ENCODE measurements around the gene STUM.

Gene STUM

DNA sequence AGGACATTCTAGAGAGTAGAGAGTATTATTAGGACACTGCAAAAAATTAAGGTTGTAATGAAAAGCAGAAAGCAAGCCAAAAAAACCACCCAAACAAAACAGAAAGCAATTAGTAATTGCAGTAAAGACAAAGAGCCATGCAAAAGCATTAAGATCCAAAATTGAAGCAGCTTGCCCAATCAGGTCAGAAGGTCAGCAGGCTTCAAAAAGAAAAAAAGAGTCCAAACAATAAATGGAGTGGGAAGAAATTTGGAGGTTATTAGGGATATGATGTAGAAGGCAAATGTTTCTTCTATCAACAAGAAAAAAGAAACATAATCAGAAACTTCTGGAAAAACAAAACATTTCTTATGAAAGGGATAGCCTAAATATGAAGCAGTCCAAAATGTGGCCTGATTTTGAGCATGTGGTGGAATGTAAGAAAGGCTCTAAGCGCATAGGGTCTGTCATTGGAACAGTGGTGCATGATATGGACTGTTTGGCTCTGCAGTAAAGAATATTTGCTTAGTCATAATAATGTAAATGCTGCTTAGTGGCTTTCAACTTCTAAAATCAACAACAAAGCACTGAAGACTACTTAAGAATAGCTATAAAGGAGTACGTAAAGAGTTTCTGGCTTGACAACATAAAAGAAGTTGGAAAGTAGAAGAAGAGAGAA lies 4.8 kb downstream of the STUM start:
- intact Hi-C loops (cut with DNase I) = no loop called here
- no peak for DNase-seq

- intact Hi-C loops (cut with DNase I) = no loop called here
- DNase-seq = no peak
These were observed 5.3 kb downstream of the STUM start for GRCh38 chr1:226553924-226554282.

DNA sequence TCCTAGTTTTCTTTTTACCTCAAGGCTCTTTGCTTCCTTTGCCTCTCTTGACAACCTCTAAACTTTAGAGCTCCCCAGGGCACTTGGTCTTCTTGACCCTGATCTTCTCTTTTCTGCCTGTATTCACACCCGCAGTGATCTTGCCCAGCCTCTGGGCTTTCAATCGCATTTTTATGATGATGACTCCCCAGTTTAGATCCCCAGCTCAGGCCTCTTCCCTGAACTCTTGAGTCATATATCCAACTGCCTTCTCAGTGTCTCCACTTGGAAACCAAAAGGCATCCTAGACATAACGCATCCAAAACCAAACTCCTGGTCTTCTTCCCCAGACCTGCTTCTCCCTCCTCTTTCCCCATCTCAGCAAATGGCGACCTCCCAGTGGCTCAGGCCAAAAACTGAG lies 6.5 kb downstream of the STUM start:
- intact Hi-C loops (cut with DNase I) = no loop called here
- peak in 1 of 42 donors; percentile 19 for DNase-seq

DNA sequence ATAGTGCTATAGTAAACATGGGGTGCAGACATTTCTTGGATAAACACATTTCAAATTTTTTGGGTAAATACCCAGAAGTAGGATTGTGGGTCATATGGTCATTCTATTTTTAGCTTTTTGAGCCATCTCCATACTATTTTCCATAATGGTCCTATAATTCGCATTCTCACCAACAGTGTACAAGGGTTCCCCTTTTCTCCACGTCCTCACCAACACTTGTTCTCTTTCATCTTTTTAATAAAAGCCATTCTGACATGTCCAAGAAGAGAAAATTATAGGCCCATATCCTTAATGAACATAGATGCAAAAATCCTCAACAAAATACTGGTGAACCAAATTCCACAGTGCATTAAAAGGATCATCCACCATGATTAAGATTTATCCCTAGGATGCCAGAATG lies 8.9 kb downstream of the STUM start:
- DNase-seq = no peak
- intact Hi-C loops (cut with DNase I) = no loop called here

GRCh38 chr1:226558036-226558650 lies 9.6 kb downstream of the STUM start:
- peak in 1 of 42 donors; percentile 22 for DNase-seq
- intact Hi-C loops (cut with DNase I) = no loop called here

GRCh38 chr1:226560243-226560642 lies 11.7 kb downstream of the STUM start:
- intact Hi-C loops (cut with DNase I) = no loop called here
- DNase-seq = peak in 3 of 42 donors; percentile 17 to 32 (median 24)

DNA sequence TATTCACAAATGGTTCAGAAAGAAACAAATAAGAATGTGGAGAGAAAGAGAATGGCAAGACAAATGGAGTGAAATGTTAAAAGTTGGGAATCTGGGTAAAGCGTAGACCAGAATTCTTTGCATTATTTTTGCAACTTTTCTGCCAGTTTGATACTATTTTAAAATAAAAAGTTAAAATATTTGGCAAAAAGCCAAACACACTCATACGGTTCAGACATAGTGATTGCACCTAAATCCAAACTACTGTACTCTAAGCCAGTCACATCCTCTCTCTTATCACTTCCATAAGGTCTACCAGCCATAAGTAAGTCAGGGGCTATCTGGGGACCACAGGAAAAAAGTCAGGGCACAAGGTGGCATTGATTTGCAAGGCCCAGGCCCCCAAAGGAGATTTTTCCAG lies 14.4 kb downstream of the STUM start:
- intact Hi-C loops (cut with DNase I) = no loop called here
- DNase-seq = no peak

DNA sequence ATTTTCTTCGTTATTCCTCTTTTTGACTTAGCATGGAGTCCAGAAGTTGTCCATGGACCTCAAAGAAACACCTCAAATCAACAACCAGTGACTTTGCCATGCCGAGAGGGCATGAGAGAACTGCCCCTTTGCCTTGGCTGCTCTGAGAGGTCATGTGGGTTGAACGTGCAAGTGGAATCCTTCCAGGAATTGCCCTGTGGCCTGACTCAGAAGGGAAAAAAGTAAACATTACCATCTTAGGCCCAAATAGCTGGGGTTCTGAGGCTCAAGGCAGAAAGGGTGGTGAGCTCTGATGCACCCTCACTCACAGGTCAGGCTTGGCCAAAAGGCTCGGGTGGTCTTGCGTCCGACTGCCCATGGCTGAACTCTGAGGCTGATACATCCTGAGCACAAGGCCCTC lies 15.1 kb downstream of the STUM start:
- intact Hi-C loops (cut with DNase I) = no loop called here
- DNase-seq = peak in 1 of 42 donors; percentile 6

DNA sequence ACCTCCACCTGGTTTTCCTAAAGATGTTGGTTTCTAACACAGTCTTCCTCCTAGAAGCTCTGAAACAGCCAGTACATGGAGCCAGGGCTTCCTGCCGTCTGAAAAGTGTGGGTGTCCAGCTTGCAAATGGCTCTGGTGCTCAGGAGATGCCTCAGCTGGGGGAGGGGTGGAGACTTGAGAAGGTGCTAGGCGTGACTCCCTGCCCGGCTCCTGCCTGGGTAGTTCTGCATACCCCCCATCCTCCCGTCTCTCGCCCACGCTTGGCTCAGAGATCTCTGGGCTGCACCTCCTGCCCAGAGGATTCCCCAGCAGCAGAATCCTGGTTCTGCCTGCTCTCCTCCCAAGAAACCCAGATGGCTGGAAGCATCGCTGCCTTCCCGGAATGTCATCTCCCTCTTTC lies 16.9 kb downstream of the STUM start:
- intact Hi-C loops (cut with DNase I) = loop anchor here (5.0 kb wide), 1 partner anchor 37 kb away; no protein-coding TSS in a partner anchor
- peak in 11 of 42 donors; percentile 16 to 58 (median 41) for DNase-seq

- intact Hi-C loops (cut with DNase I) = loop anchor here (5.0 kb wide), 1 partner anchor 36 kb away; no protein-coding TSS in a partner anchor
- peak in 1 of 42 donors; percentile 52 for DNase-seq
These were observed 17.7 kb downstream of the STUM start for GRCh38 chr1:226566234-226566633.

GRCh38 chr1:226566760-226567159 lies 18.2 kb downstream of the STUM start:
- DNase-seq = no peak
- intact Hi-C loops (cut with DNase I) = loop anchor here (5.0 kb wide), 1 partner anchor 36 kb away; no protein-coding TSS in a partner anchor

DNA sequence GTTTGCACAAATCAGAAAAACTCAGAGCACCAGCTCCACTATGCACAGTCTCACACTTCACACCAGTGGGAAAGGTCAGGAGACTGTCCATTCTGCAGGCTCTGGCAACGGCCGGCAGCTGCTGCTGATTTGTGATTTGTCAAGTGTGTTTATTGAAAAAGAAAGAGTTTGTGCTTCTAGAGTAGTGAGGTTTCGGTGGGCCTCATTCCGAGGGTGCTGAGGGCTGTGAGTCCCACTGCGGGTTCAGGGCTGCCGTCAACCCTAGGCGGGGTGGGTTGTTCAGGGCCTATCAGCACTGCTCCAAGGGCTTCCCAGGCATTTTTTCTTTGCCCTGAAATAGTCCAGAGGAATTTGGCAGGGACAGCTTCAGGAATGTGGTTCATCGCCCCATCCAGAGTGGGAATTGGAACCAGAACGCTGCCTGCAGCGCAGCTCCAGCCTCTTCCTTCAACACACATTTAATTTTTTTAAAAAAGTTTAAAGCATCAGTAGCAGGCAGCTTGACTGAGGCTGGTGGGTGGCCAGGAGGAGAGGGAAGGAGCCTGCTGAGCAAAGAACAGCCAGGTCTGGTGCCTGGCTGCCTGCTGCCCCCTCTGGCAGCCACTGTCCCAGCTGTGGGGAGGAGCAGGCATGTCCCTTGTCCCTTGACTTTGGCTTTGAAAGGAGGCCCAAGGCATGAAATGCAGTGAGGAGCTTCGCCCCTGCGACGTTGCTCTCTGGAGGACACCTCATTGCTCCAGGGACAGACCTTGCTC lies 19.7 kb downstream of the STUM start:
- DNase-seq = peak in 27 of 42 donors; percentile 20 to 81 (median 55)
- intact Hi-C loops (cut with DNase I) = loop anchor here (5.0 kb wide), 1 partner anchor 34 kb away; no protein-coding TSS in a partner anchor

GRCh38 chr1:226568975-226569741 lies 20.6 kb downstream of the STUM start:
- intact Hi-C loops (cut with DNase I) = loop anchor here (5.0 kb wide), 1 partner anchor 33 kb away; no protein-coding TSS in a partner anchor
- DNase-seq = peak in 1 of 42 donors; percentile 34

GRCh38 chr1:226569879-226570547 lies 21.4 kb downstream of the STUM start:
- DNase-seq = peak in 7 of 42 donors; percentile 23 to 57 (median 46)
- intact Hi-C loops (cut with DNase I) = loop anchor here (5.0 kb wide), 1 partner anchor 32 kb away; no protein-coding TSS in a partner anchor

DNA sequence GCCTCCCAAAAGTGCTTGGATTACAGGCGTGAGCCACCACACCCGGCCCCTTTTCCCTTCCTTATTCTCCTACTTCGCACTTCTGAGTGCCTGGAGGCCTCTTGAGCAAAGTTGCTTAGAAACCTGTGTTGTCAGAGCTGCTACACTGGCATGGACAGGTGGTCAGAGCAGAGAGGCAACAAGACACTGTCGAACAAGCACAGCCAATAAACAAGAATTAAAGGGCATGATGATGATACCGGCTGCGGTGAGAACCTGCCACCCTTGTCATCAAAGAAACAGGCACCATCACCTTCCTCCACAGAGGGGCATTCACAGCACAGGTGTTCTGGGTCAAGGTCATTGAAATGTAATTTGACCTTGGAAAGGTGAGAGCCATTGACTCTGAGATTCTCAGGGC lies 23.3 kb downstream of the STUM start:
- intact Hi-C loops (cut with DNase I) = no loop called here
- peak in 1 of 42 donors; percentile 4 for DNase-seq

- intact Hi-C loops (cut with DNase I) = no loop called here
- peak in 1 of 42 donors; percentile 28 for DNase-seq
These were observed 23.8 kb downstream of the STUM start for GRCh38 chr1:226572325-226572726.

GRCh38 chr1:226574044-226574443 lies 25.5 kb downstream of the STUM start:
- DNase-seq = no peak
- intact Hi-C loops (cut with DNase I) = no loop called here

GRCh38 chr1:226574591-226575435 lies 26.2 kb downstream of the STUM start:
- intact Hi-C loops (cut with DNase I) = no loop called here
- no peak for DNase-seq

All from head of caudate nucleus (tissue), 42 donors.